ENCODE data around the gene DUSP3. TPM values are rescaled to one million over a fixed set of nuclear protein-coding genes. Genes with fewer than 3 reads are reported as not detected.
"Not testable (repeated sequence)": the region's sequence is repeated elsewhere in the genome, so short reads cannot be mapped to it uniquely, and the experiment has no call there.

The DUSP3 gene
- total RNA-seq, 1 donor from 2014 or later: 54.1 TPM

DNA sequence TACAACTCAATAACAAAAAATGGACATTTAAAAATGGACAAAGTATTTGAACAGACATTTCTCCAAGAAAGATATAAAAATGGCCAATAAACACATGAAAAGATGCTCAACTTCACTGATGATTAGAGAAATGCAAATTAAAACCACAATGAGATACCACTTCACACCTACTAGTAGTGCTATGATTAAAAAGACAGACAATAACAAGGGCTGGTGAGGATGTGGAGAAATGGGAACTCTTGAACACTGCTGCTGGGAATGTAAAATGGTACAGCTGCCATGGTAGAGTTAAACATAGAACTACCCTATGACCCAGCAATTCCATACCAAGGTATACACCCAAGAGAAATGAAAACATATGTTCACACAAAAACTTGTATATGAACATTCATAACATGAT is 26.3 kb upstream of the DUSP3 start:
- ATAC-seq: no peak
- intact Hi-C loops (cut with DNase I): no loop called here
- DNase-seq (ENCODE audit: low spot score): no peak

DNA sequence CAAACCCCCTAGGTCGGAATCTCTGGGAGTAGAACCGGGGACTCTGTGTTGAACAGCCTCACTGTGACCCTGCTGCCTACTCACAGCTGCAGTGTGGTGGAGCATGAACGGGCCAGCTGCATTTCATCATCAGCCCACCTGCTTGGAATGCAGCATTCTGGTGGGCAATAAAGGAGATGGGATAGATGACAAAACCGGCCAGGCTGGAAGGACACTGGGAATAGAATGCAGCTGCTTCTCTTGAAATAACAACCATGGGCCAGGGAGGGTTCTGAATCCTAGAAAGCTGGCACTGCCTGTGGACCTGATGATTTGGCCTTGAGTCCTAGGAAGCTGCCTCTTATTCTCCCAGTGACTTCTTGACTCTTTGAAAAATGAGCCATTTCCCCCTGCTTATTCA is 25.0 kb upstream of the DUSP3 start:
- DNase-seq (ENCODE audit: low spot score) (no peak), ATAC-seq (no peak)
- intact Hi-C loops (cut with DNase I): no loop called here

DNA sequence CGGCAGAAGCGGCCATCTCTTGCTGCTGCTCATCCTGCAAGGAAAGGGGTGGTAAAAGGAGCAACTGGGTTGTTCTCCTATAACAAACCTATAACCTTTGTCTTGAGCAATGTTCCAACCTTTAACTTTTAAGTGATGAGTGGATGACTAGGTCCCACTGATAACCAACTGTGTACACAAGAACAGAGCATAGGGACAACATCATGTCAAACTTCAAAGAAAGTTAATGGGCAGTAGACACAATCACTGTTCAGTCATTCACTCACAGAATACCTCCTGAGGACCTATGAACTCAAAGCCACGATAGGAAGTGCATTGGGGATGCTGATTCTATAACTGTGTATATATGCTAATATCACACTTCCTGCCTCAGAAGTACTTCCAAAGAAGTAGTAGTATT is 23.1 kb upstream of the DUSP3 start:
- DNase-seq (ENCODE audit: low spot score): no peak
- intact Hi-C loops (cut with DNase I): no loop called here
- ATAC-seq: no peak

DNA sequence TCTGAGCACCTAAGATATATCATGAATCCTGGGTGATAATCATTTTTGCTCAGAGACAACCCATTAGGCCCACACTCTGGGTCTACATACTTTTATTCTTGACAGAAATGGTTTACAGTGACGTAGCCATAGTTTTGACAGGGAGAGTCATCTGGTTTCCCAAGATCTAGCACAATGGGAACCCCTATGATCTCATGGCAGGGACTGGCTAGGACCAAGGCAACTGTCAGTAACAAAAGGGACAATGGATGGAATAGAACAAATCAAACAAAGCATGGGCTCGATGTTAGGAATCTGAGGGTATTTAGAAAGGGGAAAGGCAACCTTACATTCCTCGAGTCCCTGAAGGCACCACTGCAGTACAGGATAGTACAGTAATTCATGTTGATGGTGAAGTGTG is 22.0 kb upstream of the DUSP3 start:
- DNase-seq (ENCODE audit: low spot score) (no peak), ATAC-seq (no peak)
- intact Hi-C loops (cut with DNase I): no loop called here

DNA sequence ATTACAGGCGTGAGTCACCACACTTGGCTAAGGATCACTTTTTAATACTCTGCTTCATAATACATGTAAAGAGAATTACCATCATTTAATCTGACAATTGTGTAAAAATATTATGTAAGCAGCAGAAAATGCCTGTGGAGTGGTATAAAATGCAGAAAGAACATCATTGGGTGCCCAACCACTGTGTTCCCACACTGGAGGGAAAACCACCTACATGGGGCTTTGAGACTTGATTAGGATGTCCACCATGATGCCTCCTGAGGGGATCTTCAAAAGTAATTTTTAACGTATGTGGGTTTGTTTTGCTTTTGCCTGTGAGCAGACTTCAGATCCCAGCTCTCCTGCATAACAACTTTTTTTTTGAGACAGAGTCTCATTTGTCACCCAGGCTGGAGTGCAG is 20.3 kb upstream of the DUSP3 start:
- intact Hi-C loops (cut with DNase I): no loop called here
- DNase-seq (ENCODE audit: low spot score) (no peak), ATAC-seq (no peak)

DNA sequence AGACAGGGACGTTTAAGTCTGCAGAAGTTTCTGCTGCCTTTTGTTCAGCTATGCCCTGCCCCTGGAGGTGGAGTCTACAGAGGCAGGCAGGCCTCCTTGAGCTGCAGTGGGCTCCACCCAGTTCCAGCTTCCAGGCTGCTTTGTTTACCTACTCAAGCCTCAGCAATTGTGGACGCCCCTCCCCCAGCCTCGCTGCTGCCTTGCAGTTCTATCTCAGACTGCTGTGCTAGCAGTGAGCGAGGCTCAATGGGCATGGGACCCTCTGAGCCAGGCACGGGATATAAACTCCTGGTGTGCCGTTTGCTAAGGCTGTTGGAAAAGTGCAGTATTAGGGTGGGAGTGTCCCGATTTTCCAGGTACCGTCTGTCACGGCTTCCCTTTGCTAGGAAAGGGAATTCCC is 19.2 kb upstream of the DUSP3 start:
- intact Hi-C loops (cut with DNase I); DNase-seq (ENCODE audit: low spot score); ATAC-seq: not testable (repeated sequence)

DNA sequence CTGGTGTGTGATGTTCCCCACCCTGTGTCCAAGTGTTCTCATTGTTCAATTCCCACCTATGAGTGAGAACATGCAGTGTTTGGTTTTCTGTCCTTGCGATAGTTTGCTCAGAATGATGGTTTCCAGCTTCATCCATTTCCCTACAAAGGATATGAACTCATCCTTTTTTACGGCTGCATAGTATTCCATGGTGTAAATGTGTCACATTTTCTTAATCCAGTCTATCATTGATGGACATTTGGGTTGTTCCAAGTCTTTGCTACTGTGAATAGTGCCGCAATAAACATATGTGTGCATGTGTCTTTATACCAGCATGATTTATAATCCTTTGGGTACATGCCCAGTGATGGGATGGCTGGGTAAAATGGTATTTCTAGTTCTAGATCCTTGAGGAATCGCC is 13.9 kb upstream of the DUSP3 start:
- ATAC-seq; DNase-seq (ENCODE audit: low spot score); intact Hi-C loops (cut with DNase I): not testable (repeated sequence)

DNA sequence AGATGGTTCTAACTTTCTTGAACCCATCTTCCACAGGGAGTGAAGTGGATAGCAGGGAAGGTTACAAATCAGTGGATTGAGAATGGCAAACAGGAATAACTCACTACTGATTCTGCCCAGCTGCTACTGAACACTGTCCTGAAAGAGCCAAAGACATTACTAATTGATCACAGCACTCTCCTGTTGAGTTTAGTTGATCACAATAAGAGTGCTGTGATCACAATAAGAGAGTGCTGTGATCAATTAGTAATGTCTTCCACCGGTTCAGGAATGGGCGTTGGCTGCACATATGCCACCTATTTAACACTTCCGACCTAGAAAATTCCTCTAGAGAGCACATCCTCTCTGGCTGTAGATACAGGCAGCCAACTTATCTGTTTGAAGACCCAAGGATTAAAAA is 12.8 kb upstream of the DUSP3 start:
- no peak for ATAC-seq
- intact Hi-C loops (cut with DNase I): no loop called here

DNA sequence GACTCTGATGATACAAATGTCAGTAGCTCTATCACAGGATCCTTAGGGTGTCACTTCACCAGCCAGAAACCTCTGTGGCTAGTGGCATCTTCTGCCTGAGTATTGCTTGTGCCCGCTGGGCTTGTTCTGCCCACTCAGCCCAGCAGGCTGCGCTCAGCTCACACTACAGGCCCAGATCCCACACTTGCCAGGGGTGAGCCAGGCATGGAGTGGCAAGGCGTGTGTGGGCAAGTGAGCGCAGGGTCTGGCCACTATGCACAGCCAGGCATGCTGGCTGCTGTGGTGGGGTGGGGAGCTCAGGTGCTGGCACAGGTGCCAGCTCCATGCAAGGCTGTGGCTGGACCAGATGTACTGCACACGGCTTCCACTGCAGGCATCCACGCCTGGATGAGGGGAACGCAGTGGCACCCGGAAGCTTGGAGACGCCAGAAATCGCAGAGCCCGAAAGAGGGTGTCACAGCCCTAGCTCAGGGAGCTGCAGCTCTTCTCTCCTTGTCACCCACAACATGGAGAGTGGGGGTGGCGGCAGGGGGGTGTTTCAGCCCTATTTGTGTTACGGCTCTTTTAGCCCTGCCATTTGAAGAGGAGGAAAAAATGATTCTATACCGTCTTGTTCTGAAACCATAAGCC is 11.6 kb upstream of the DUSP3 start:
- DNase-seq (ENCODE audit: low spot score): no peak
- no peak for ATAC-seq
- intact Hi-C loops (cut with DNase I): no loop called here

More for the DNA sequence above, 12.8 kb upstream of the DUSP3 start:
- DNase-seq (ENCODE audit: low spot score): no peak

DNA sequence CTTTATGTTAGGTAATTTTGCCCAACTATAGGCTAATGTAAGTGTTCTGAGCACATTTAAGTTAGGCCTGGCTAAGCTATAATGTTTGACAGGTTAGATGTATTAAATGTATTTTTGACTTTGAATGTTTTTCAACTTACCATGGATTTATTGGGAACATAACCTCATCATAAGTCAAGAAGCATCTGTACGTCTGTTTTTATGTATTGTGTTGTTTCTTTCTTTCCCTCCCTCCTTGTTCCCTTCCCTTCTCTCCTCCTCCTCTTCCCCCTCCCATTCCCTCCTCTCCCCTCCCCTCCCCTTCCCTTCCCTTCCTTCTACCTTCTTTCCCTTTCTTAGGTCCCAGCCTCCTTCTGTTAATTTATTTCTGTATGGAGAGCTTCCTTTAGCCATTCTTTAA is 10.7 kb upstream of the DUSP3 start:
- DNase-seq (ENCODE audit: low spot score) (no peak), ATAC-seq (no peak)
- intact Hi-C loops (cut with DNase I): no loop called here

DNA sequence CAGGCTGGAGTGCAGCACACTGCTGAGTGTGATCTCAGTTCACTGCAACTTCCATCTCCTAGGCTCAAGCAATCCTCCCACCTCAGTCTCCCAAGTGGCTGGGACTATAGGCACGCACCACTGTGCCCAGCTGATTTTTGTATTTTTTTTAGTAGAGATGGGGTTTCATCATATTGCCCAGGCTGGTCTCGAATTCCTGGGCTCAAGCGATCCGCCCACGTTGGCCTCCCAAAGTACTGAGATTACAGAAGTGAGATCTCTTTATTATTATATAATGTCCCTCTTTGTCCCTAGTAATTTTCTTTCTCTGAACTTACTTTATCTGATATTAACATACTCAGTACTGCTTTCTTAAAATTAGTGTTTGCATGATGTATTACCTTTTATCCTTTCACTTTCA is 9.8 kb upstream of the DUSP3 start:
- ATAC-seq (no peak), DNase-seq (ENCODE audit: low spot score) (no peak)
- intact Hi-C loops (cut with DNase I): no loop called here

DNA sequence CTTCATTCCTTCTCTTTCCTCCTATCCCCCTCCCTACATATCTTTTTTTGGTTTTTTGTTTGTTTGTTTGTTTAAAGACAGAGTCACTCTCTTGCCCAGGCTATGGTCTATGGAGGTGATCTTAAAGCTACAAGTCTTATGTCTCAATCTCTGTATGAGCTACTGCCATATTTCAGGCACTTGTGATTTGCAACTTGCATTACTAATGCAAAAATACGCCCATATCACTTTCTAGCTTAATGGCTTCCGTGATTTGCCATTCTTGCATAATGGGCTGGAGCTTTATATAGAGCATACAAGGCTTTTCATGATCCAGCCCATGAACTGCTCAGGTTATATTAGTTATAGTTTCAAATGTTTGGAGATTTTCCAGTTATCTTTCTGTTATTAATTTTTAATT is 9.0 kb upstream of the DUSP3 start:
- DNase-seq (ENCODE audit: low spot score): no peak
- intact Hi-C loops (cut with DNase I): no loop called here
- no peak for ATAC-seq

DNA sequence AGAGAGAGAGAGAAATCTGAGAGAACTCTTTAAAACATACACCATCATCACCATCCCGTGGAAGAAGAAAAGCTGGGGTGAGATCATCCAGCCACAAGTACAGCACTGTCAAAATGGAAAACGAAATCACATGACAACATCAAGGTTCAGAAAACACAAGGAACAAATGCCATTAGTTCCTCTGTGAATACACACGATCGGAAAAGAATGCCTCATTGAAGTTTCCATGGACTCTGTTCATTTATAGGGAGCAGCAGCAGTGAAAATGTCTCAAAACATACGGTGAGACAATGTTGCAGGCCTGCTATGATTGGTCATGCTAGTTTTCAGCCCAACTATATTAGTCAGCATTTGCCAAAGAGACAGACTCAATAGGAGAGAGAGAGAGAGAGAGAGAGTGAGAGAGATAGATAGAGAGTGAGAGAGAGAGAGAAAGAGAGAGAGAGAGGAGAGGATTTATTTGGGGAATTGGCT is 5.9 kb upstream of the DUSP3 start:
- ATAC-seq: no peak
- intact Hi-C loops (cut with DNase I): no loop called here
- no peak for DNase-seq (ENCODE audit: low spot score)

DNA sequence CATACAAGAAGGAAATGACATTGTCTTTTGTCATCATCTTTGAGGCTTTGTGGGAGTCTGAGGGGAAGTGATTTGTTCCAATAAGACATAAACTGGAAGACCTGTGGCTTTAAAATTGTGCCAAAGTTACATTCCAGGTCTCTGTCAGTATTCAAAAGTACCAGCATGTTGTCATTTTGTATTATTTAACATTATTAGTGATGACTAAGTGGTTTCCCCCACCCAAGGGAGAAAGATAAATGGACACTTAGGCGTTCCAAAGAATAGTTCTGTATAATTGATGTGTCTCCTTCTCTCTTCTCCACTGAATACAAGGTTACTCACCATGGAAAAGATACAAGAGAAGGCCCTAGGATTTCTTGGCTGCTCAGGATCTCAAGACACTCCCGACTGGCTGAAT is 5.3 kb upstream of the DUSP3 start:
- DNase-seq (ENCODE audit: low spot score): no peak
- intact Hi-C loops (cut with DNase I): no loop called here
- ATAC-seq: no peak

DNA sequence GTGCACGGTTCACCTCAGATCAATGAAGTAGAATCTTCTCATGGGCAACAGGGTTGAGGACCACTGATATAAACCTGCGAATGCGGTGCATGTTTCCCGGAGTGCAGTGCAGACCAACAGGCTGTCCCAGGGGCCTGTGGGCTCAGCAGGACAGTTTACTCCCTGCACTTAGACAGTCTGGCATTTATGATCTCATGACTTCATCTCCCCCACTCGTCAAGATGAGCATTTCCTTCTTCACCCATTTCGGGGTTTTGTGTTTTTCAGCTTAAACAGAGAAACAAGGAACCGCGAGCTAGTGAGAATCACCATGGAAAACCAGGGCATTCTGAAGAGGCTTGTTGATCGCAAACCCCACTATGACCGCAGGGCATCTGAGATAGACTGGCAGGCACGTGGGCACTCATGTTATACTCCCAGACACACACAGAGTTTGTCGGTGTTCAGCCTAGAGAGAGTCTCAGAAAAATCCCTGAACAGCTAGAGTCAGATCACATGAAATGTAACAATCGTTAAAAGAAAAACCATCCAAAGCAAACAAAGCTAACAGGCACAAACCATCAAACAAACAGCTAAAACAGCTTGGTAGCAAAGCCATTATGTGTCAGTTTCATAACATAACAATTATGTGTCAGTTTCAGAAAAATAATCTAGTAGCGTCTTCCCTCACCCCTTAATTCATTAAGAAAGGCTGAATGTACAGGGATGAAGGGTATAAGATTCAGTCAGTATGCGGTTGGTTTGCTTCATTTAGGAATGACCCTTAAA is 4.3 kb upstream of the DUSP3 start:
- ATAC-seq (no peak), DNase-seq (ENCODE audit: low spot score) (no peak)
- intact Hi-C loops (cut with DNase I): no loop called here

DNA sequence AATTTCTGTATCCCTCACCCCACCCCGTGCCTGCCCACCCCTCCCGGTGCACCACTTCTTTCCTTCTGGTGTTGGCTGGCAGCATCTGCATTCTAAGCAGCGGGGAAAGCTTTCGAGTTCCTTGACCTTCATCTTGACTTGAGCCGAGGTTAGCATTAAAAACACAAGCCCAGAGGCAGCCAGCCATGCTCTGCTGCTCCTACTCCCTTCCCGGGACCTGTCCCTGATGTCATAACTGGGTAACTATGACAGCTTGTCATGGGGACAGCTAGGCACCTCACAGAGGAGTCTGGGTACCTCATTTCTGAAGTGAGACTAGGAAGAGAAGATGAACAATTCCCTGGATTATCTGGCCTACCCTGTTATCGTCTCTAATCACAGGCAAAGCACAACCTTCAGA is 1.4 kb upstream of the DUSP3 start, which contains the start of gene CFAP97D1:
TSS of gene CFAP97D1 (plus strand) at position 301 of the 400 bp plus-strand sequence. CDS start at position 329, 28 bp downstream.
- intact Hi-C loops (cut with DNase I): no loop called here
- ATAC-seq: no peak
- no peak for DNase-seq (ENCODE audit: low spot score)

DNA sequence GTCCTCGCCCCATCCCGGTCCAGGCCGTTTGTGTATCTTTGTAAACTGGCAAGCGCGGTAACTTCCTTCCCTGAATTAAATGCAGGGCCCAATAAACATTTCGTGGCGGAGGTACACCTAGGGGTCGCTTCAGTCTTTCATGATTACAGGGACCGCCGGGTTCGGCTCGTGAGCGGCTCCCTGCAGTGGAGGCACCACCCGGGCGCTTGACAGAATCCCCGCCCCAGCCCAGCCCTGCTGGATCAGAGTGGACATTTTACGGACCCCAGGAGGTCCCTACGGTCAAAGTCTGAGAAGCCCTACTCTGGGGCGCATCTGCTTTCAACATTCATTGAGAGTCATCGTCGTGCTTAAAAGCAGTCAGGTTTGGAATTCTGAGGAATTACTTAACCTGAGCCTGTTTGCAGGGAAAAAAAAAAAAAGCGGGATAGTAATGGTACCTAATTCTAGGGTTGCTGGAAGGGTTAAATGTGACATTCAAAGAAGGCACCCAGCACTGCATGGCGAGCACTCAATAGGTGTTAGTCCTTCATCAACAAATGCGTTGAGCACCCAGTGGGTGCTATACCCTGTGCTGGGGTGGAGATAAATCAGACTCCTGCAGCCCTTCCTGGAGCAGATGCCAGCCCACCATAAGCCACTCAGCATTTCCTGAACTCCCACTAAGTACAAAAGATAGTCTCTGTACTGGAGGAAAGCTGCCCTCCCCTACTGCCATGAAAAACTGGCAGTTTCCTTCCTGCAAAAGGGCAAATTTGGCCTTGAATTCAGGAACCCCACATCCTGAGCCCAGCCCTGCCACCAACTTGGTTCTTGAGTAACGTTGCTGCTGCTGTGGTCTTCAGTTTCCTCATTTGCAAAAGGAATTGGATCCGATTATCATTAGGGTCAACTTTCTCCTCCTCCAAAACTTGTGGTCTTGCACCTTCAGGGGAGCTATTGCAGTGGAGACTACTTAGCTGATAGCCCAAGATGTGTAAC is 658 bp upstream of the DUSP3 start:
- intact Hi-C loops (cut with DNase I): no loop called here
- peak; percentile 6 for ATAC-seq

DNA sequence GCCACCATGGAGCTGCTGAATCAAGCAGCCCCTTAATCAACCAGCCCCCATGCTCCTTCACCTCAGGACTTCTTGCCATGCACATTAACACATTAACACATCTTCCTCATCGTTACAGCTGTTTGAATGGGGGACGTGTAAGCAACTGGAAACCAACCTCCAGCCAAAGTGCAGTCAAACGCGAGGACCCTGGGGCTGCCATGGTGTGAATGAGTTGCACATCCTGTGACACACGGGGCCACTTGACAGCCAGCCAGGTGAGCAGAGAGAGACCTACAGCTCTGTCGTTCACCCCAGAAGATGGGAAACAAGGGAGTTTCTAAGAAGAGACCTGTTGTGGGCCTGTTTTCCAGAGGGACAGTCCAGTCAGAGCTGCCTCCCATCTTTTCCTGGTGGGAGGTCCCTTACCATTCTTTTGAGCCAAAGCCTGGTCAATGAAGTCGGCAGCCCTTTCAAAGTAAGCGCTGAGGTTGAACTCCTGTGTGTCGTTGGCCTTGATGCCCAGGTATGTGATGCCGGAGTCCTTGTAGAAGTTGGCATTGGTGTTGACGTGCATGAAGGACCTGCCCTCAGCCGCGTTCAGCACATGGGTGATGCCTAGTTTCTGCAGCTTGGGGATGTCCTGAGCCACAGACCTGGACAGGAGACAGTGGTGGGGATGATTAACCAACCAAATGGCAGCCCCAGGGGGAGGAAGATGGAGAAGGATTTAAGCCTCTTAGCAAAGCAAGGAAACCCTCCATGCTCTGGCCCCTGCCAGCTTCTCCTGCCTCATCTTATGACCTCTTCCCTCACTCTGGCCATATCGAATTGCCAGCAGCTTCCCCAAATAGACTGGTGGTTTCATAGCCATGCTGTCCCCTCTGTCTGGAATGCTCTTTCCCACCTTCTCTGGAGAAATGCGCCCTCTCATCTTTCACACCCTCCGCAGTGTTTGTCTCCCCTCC is 4.2 kb downstream of the DUSP3 start:
- DNase-seq (ENCODE audit: low spot score) (no peak), ATAC-seq (no peak)
- intact Hi-C loops (cut with DNase I): no loop called here

More for the DNA sequence above, 658 bp upstream of the DUSP3 start:
- no peak for DNase-seq (ENCODE audit: low spot score)
